ENCODE measurements around the gene PRDM12.

The PRDM12 gene

DNA sequence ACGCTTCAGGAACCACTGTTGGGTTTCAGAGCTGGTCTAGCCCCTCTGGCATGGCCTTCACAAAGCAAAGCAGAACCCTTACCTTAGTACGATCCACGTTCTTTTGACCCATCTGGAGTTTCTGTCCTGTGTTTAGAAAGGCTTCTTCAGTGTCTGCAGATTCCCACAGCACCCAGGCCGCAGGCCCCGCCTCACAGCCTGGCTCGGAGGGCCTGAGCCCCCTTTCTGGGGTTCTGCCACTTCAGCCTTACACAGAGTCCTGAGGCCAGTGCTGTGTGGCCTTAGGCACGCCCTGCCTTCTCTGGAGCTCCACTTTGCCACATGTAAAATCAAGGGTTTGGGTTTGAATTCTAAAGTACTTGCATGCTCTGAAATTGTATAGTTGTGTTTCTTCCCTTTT lies 31.6 kb upstream of the PRDM12 start:
- TF ChIP-seq, protein P1, sequence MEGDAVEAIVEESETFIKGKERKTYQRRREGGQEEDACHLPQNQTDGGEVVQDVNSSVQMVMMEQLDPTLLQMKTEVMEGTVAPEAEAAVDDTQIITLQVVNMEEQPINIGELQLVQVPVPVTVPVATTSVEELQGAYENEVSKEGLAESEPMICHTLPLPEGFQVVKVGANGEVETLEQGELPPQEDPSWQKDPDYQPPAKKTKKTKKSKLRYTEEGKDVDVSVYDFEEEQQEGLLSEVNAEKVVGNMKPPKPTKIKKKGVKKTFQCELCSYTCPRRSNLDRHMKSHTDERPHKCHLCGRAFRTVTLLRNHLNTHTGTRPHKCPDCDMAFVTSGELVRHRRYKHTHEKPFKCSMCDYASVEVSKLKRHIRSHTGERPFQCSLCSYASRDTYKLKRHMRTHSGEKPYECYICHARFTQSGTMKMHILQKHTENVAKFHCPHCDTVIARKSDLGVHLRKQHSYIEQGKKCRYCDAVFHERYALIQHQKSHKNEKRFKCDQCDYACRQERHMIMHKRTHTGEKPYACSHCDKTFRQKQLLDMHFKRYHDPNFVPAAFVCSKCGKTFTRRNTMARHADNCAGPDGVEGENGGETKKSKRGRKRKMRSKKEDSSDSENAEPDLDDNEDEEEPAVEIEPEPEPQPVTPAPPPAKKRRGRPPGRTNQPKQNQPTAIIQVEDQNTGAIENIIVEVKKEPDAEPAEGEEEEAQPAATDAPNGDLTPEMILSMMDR (IDR thresholded peaks at IDR 0.05; ENCODE audit: insufficient read depth, low read depth, low read length, missing control alignments), result no peak
- H3K4me3 ChIP-seq (ENCODE audit: low read depth, low read length), result no peak overlapping the region
- DNase-seq (ENCODE audit: low read depth), result no peak

DNA sequence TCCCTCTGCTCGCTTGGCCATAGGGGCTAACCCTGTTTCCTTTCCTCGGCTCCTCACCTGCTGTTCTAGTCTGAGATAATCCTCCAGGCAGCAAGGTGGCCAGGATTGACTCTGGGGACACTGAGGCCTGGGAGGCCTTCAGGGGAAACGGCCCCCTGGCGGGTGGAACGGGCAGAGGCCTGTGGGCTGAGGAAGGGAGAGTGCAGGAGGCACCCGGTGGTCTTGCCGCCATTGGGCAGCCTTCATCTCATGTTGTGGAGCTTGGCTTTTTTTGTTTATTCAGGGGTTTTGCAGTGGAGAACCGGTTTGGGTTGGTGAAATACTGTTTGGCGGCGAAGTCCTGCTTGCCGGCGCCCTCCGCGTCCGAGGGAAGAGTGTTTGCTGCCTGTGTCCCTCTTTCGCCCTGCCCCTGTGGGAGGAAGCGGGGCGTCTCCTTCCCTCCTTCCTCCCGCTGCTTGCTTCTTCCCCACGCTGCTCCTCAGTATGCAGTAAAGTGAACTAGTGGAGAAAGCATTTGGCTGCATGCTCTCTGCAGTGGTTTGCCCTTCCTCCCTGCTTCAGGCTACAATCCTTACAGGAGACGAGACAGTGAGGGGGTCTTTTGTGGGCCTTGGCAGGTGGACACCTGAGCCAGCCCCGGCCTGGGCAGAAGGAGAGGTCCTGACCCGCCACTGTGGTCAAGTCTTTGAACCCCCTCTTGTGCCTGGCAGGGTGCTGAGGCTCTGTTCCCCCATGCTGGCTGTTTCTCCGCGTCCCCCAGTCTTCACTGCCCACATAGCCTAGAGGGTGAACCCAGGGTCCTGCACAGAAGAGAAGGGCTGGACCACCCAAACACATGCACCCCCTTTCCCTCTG lies 30.8 kb upstream of the PRDM12 start:
- H3K4me3 ChIP-seq (ENCODE audit: low read depth, low read length), result no peak overlapping the region
- TF ChIP-seq, protein P1 (IDR thresholded peaks at IDR 0.05; ENCODE audit: insufficient read depth, low read depth, low read length, missing control alignments), result no peak
- DNase-seq (ENCODE audit: low read depth), result no peak

DNA sequence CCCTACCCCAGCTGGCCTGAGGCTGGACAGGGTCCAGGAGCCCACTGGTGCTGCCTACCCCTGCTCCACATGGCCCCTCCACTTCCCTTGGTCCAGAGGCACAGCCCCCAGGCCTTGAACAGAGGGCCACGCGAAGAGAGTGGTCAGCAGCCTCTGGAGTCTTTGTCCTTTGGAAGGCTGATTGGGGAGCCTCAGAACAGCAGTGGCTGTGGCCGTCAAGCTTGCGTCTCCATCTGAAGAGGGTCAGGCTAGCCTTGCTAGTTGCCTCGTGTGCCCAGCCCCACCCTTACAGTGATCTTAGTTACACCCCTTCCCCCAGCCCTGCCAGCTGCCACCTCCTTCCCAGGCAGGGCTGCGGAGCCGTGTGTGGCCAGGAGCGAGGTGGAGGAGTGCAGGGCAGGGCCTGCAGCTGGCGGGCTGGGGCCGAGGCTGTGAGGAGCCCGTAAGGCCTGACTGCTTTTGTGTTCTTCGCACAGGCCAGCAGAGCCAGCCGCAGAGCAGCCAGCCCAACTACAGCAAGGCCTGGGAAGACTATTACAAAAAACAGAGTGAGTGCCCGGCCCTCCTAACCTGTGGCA lies 30.1 kb upstream of the PRDM12 start:
- no peak for DNase-seq (ENCODE audit: low read depth)
- no peak overlapping the region for H3K4me3 ChIP-seq (ENCODE audit: low read depth, low read length)
- TF ChIP-seq, protein P1 (IDR thresholded peaks at IDR 0.05; ENCODE audit: insufficient read depth, low read depth, low read length, missing control alignments), result no peak

DNA sequence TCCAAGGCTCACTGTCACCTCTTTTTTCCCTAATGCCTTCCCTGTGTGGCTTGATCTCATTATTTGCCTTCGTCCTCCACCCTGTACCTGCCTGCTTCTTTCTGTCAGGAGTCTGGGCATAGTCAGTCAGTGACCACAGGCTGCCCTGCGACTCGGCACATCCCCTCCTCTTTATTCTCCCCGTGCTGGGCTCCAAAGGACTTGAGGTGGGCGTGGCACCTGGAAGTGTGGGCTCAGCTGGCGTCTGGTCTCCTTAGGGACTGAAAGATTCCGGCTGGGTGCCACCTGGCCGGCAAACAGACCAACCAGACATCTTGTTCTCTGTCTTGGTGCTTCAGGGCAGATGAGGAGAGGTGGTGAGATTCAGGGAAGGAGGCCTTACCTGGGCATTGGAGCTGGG lies 29.6 kb upstream of the PRDM12 start:
- no peak overlapping the region for H3K4me3 ChIP-seq (ENCODE audit: low read depth, low read length)
- DNase-seq (ENCODE audit: low read depth), result no peak
- TF ChIP-seq, protein P1 (IDR thresholded peaks at IDR 0.05; ENCODE audit: insufficient read depth, low read depth, low read length, missing control alignments), result no peak

DNA sequence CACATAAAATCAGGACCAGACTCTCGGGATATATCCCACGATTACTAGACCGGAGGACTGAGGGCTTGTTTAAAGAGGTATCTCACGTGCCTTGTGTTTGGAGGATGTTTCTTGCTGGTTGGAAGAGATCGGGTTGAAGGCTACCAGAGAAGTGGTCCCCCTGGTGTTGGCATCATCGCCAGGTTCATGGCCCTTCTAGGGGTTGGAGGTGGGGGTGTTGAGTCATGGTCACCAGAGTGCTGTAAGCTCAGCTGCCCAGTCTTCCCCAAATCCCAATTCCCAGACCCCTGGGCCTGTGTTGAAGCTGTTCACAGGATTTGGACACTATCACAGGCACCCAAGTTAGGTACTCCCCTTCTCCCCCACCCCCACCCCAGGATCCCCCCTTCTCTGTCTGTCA lies 29.1 kb upstream of the PRDM12 start:
- TF ChIP-seq, protein P1 (IDR thresholded peaks at IDR 0.05; ENCODE audit: insufficient read depth, low read depth, low read length, missing control alignments), result no peak
- H3K4me3 ChIP-seq (ENCODE audit: low read depth, low read length), result no peak overlapping the region
- DNase-seq (ENCODE audit: low read depth), result no peak

DNA sequence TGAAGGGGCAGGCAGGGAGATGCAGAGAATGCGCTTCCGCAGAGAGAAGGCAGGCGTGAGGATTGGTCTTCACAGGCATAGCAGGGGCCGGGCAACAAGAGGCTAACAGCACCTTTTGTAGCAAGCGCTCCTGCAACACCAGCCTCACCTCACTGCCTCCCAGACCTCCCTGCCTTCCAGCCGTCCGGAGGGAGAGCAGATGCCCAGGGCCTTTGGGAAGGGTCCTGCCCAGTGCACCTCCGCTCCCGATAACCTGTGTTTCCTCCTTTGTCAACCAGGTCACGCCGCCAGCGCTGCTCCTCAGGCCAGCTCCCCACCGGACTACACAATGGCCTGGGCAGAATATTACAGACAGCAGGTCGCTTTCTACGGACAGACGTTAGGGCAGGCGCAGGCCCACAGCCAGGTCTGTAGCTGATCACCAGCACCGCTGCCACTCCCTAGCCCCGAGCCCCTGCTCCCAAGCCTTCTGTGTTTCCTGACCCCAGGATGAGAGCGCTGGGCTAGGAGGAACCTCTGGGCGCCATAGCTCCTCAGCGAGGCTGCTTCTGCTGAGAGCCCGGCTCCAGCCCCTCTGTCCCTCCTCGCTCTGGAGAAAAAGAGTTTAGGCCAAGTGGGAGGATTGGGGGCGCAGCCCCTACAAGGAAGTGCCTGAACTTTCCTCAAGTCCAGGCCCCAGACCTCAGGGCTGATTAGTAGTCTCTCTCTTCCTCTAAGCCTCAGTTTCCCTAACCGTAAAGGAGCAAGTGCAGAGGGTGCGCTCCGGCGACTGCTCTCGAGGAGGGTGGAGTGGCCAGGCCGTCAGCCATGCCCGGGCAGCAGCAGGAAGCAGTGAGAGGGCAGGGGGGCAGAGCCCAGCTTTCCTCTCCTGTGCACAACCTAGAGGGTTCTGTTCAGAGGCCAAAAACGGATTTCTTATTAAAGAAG lies 28.4 kb upstream of the PRDM12 start:
- DNase-seq (ENCODE audit: low read depth), result no peak
- TF ChIP-seq, protein P1 (IDR thresholded peaks at IDR 0.05; ENCODE audit: insufficient read depth, low read depth, low read length, missing control alignments), result no peak

More for the DNA sequence above, 28.4 kb upstream of the PRDM12 start:
- no peak overlapping the region for H3K4me3 ChIP-seq (ENCODE audit: low read depth, low read length)

All from GM12865 (cell line).